Caco-2 (cell line): ENCODE results near the gene AHNAK2. TPM values are rescaled to one million over a fixed set of nuclear protein-coding genes. Genes with fewer than 3 reads are reported as not detected.

Source experiments
- BruUV-seq: library from RNA; stranded (reverse); fragments of 400-500 nt; replicated peaks from 2 replicates; lab custom pipeline; 2021; lab: Mats Ljungman, UMichigan
- CTCF ChIA-PET: fragments of 300-600 bp; sonication (Branson Sonifier 250); formaldehyde crosslinking; loops from one replicate; lab custom pipeline; 2022; ENCODE audit warnings: antibody characterized with exemption; lab: Charles Lee
- POLR2A ChIA-PET: fragments of 300-600 bp; sonication (Branson Sonifier 250); formaldehyde crosslinking; loops from one replicate; lab custom pipeline; 2022; ENCODE audit warnings: antibody characterized with exemption; lab: Charles Lee
- DNase-seq, 2 experiments: peaks; one replicate each; pipeline versions ENCODE4 v3.0.0 to v3.0.0-alpha.2; 2020 to 2022
- H3K27me3 ChIP-seq: replicated peaks from 2 replicates; pipeline ENCODE4 v1.6.0; 2011; ENCODE audit warnings: low read length; ENCODE audit not compliant: control insufficient read depth, insufficient read depth
- H3K36me3 ChIP-seq: 2 replicates; pipeline ENCODE4 v1.5.1; 2011; ENCODE audit warnings: low read length; ENCODE audit not compliant: control insufficient read depth, insufficient read depth
- H3K4me1 ChIP-seq: fragments of 250-450 bp; sonication (Bioruptor Pico); 2 replicates; pipeline ENCODE4 v1.5.1; 2020; ENCODE audit warnings: mild to moderate bottlenecking
- H3K4me3 ChIP-seq: 2 replicates; pipeline ENCODE4 v1.5.1; 2011; ENCODE audit warnings: low read depth, mild to moderate bottlenecking, control low read depth, low read length
- H3K9me3 ChIP-seq: fragments of 250-450 bp; sonication (Bioruptor Pico); 2 replicates; pipeline ENCODE4 v1.5.1; 2020; ENCODE audit warnings: mild to moderate bottlenecking, moderate library complexity
- H3K27ac Mint-ChIP-seq: one replicate; pipeline ENCODE4 v1.8.0; 2022; ENCODE audit warnings: mixed read lengths; ENCODE audit not compliant: unreplicated experiment
- H3K27me3 Mint-ChIP-seq: one replicate; pipeline ENCODE4 v1.8.0; 2022; ENCODE audit warnings: mixed read lengths; ENCODE audit not compliant: insufficient read depth, unreplicated experiment
- H3K36me3 Mint-ChIP-seq: one replicate; pipeline ENCODE4 v1.8.0; 2022; ENCODE audit warnings: mild to moderate bottlenecking, mixed read lengths; ENCODE audit not compliant: insufficient read depth, unreplicated experiment
- H3K4me1 Mint-ChIP-seq: one replicate; pipeline ENCODE4 v1.8.0; 2022; ENCODE audit warnings: low read depth, mixed read lengths; ENCODE audit not compliant: unreplicated experiment
- H3K4me3 Mint-ChIP-seq: one replicate; pipeline ENCODE4 v1.8.0; 2022; ENCODE audit warnings: mild to moderate bottlenecking, moderate library complexity, mixed read lengths; ENCODE audit not compliant: unreplicated experiment
- H3K9me3 Mint-ChIP-seq: one replicate; pipeline ENCODE4 v1.8.0; 2022; ENCODE audit warnings: mixed read lengths; ENCODE audit not compliant: unreplicated experiment
- CTCF ChIP-seq, 2 experiments: fragments of 200-600 bp in 1 of 2; IDR thresholded peaks; 1 replicate in 1 of 2; 2 replicates in 1 of 2; pipeline versions ENCODE4 v1.5.1 to v1.8.0; 2011 to 2022; ENCODE audit warnings: antibody characterized with exemption in 1 of 2, control low read depth in 1 of 2, inconsistent platforms in 1 of 2, low read depth in 1 of 2, low read length in 1 of 2, mild to moderate bottlenecking in 1 of 2, moderate library complexity in 1 of 2; ENCODE audit not compliant: insufficient read depth in 1 of 2, severe bottlenecking in 1 of 2, unreplicated experiment in 1 of 2
- intact Hi-C: fragments of 100-400 bp; cut with micrococcal nuclease; formaldehyde crosslinking; loops from one replicate; pipeline ENCODE4 v1.10.0; 2022; ENCODE audit not compliant: unreplicated experiment
- total RNA-seq: library from RNA; stranded (reverse); gene quantifications from 2 replicates; pipeline ENCODE4 v1.2.3, GENCODE V29; 2022

The AHNAK2 gene
- total RNA-seq, 1 experiment from 2014 or later = 0.77 TPM

- H3K9me3 Mint-ChIP-seq = no peaks in the 10 kb centered on the region
- peaks cover 5% of the 10 kb centered on the region for H3K4me1 ChIP-seq
- no peak overlapping the region for H3K4me3 ChIP-seq
- H3K27me3 Mint-ChIP-seq = no peaks in the 10 kb centered on the region
- no peaks in the 10 kb centered on the region for H3K36me3 Mint-ChIP-seq
- peaks cover 7% of the 10 kb centered on the region for H3K4me1 Mint-ChIP-seq
- H3K4me3 Mint-ChIP-seq = no peak overlapping the region
- no peaks in the 10 kb centered on the region for H3K9me3 ChIP-seq
- TF ChIP-seq CTCF (IDR thresholded peaks at IDR 0.05; ENCODE audit: insufficient read depth in 1 of 2, low read depth in 1 of 2, low read length in 1 of 2, severe bottlenecking in 1 of 2, unreplicated experiment in 1 of 2) = no peak
- H3K27me3 ChIP-seq = no peaks in the 10 kb centered on the region
- POLR2A ChIA-PET = no interaction called here
- CTCF ChIA-PET = no interaction called here
- no peak for DNase-seq
- H3K36me3 ChIP-seq = no peaks in the 10 kb centered on the region
- BruUV-seq = no TSS peak
- intact Hi-C loops = no loop called here
- no peak overlapping the region for H3K27ac Mint-ChIP-seq
Measured at GRCh38 chr14:104971447-104972240, 6.5 kb downstream of the AHNAK2 start.

GRCh38 chr14:104970231-104971068 is 7.7 kb downstream of the AHNAK2 start:
- Histone ChIP-seq H3K36me3 (no peaks in the 10 kb centered on the region), H3K4me3 (no peak overlapping the region), H3K4me1 (no peaks in the 10 kb centered on the region; the same call in 1 of the 2 replicates), H3K27me3 (no peaks in the 10 kb centered on the region), H3K9me3 (no peaks in the 10 kb centered on the region)
- ChIA-PET POLR2A (interaction anchor here (0.6 kb wide), 1 partner anchor 35 kb away, joined by 3 read pairs; no protein-coding TSS in a partner anchor), CTCF (no interaction called here)
- no TSS peak for BruUV-seq
- H3K27ac Mint-ChIP-seq = no peak overlapping the region
- no peak overlapping the region for H3K4me3 Mint-ChIP-seq
- H3K36me3 Mint-ChIP-seq = no peaks in the 10 kb centered on the region
- H3K4me1 Mint-ChIP-seq = no peaks in the 10 kb centered on the region
- DNase-seq = no peak
- no peak for TF ChIP-seq CTCF (IDR thresholded peaks at IDR 0.05; ENCODE audit: insufficient read depth in 1 of 2, low read depth in 1 of 2, low read length in 1 of 2, severe bottlenecking in 1 of 2, unreplicated experiment in 1 of 2)
- H3K9me3 Mint-ChIP-seq = no peaks in the 10 kb centered on the region
- no peaks in the 10 kb centered on the region for H3K27me3 Mint-ChIP-seq
- intact Hi-C loops = no loop called here

- H3K36me3 ChIP-seq = no peaks in the 10 kb centered on the region
- POLR2A ChIA-PET = no interaction called here
- H3K4me1 ChIP-seq = no peaks in the 10 kb centered on the region; the same call in 1 of the 2 replicates
- H3K27me3 Mint-ChIP-seq = no peaks in the 10 kb centered on the region
- H3K9me3 Mint-ChIP-seq = no peaks in the 10 kb centered on the region
- H3K9me3 ChIP-seq = no peaks in the 10 kb centered on the region
- no peak for TF ChIP-seq CTCF (IDR thresholded peaks at IDR 0.05; ENCODE audit: insufficient read depth in 1 of 2, low read depth in 1 of 2, low read length in 1 of 2, severe bottlenecking in 1 of 2, unreplicated experiment in 1 of 2)
- H3K4me3 Mint-ChIP-seq = no peak overlapping the region
- no peak for DNase-seq
- no peak overlapping the region for H3K4me3 ChIP-seq
- no peaks in the 10 kb centered on the region for H3K36me3 Mint-ChIP-seq
- intact Hi-C loops = no loop called here
- no TSS peak for BruUV-seq
- no peaks in the 10 kb centered on the region for H3K27me3 ChIP-seq
- CTCF ChIA-PET = no interaction called here
- no peaks in the 10 kb centered on the region for H3K4me1 Mint-ChIP-seq
- H3K27ac Mint-ChIP-seq = no peak overlapping the region
Measured at GRCh38 chr14:104969741-104970230, 8.4 kb downstream of the AHNAK2 start.
